HG02588 (cell line): ENCODE results near the gene NUDT6.
"Not testable (repeated sequence)": the region's sequence is repeated elsewhere in the genome, so short reads cannot be mapped to it uniquely, and the experiment has no call there.

Experiments
- ATAC-seq: cut with Tn5 transposase; IDR thresholded peaks from one replicate; pipeline ENCODE4 v1.9.1; 2021; ENCODE audit warnings: mild to moderate bottlenecking, moderate library complexity; ENCODE audit not compliant: unreplicated experiment

The NUDT6 gene

DNA sequence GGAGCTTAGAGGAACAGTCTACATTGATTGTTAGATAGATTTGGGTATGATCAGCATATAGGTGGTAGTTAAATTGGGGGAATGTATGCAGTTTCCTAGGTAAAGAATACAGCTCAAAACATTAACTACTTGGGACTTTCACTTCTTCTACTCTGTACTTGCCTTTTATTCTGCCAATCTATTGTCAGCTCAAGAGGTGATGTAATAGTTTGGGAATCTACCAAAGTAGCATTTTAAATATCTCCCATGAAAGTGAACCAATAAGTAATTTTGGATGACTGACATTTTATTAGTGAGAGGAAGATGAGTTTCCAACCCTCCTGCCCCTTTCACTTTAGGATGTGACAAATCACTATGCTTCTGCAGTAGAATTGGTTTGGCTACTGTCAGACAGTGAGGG, 43.4 kb downstream of the NUDT6 start:
- ATAC-seq: no peak

DNA sequence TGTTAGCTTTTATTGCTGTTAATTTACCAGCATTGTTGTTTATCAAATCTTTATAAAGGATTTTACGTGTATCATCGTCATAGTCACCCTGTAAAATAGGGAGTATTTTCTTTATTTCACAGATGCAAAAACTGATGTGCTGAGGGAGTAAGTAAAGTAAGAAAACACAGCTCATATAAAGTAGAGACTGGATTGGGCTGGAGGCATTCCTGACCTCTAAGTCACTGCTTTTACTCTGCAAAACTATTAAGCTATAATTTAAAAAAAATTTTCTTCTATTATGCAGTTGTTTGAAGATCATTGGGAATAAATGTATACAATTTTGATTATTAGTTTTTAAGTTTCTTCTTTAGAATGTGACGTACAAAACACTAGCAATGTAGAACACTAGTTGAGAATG, 45.9 kb downstream of the NUDT6 start:
- no peak for ATAC-seq

DNA sequence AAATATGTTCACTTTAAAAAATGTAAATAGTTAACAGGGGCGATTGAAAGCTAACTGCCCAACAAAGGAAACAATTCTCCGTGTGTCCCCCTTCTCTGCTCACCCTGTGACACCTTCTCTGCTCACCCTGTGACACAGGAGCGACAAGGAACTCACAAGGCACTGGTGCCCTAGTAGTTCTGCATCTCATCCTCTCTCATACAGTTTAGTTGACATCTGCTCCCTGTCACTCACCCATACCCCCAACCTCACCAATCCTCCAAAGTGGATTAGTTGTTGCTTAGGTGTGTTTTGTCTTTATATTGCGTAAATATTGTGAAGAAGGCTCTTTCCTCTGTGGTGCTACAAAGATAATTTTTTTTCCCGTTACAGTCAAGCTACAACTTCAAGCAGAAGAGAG, 46.4 kb downstream of the NUDT6 start:
- ATAC-seq: no peak

DNA sequence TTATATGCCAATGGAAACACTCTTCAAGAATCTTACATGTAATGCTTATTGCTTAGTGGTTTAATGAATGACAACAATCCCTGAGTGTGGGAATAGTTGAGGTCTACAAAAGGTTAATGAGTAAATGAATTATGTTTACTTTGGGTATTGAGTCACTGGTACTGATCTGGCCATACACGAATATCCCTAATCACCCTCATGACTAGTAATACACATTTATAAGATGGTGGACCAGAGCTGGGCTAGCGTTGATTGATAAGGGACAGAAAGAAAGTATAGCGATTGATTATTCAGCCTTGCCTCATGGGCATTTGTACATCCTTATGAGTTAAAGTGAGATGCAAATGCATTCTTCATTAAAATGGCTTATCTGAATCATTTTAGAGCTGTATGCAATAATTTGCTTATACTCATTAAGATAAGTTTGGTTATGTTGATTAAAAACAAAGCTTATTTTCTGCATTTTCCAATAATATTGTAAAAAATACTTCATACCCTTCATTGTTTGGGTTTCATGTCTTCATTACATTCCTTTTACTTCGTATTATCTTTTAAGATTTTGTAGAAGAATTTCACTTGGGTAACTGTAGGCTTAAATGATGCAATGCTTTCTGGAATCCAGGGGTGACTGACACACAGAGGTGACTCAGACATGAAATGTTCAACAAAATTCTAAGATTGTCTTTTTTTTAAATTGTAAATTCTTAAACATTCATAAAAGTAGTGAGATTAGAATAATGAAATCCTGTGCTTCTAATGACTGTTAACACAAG, 48.4 kb downstream of the NUDT6 start:
- ATAC-seq: no peak

DNA sequence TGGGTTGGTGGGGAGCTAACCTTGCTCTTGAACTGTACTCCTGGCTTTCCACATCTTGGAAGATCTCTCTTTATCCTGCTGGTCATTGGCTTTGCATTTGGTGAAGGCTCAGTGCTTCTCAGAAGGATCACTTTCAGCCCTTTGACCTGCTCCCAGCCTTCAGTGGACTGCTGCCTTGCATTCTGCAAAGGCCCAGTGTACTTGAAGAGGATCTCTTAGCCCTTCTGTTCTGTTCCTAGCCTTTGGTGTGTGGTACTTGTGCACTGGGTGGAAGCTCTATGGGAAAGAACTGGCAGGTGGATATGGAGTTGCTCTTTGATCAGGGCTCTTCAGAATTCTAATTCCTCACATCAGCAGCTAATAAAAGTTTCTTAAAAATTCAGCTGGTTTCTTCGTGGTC, 49.3 kb downstream of the NUDT6 start:
- no peak for ATAC-seq

DNA sequence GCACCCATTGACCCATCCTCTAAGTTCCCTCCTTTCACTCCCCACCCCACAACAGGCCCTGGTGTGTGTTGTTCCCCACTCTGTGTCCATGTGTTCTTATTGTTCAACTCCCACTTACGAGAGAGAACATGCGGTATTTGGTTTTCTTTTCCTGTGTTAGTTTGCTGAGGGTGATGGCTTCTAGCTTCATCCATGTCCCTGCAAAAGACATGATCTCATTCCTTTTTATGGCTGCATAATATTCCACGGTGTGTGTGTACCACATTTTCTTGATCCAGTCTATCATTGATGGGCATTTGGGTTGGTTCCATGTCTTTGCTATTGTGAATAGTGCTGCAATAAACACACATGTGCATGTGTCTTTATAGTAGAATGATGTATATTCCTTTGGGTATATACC, 54.2 kb downstream of the NUDT6 start:
- ATAC-seq: not testable (repeated sequence)

DNA sequence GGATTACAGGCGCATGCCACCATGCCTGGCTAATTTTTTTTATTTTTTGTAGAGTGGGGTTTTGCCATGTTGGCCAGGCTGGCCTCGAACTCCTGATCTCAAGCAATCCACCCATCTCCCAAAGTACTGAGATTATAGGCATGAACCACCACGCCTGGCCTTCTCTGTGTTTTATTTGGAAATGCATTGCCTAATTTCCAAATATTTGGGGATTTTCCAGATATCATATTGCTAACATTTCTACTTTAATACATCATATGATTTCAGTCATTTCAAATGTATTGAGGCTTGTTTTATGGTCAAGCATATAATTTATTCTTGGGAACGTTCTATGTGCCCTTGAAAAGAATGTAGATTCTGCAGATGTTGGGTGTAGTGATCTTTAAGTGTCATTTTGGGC, 57.0 kb downstream of the NUDT6 start:
- ATAC-seq: no peak

DNA sequence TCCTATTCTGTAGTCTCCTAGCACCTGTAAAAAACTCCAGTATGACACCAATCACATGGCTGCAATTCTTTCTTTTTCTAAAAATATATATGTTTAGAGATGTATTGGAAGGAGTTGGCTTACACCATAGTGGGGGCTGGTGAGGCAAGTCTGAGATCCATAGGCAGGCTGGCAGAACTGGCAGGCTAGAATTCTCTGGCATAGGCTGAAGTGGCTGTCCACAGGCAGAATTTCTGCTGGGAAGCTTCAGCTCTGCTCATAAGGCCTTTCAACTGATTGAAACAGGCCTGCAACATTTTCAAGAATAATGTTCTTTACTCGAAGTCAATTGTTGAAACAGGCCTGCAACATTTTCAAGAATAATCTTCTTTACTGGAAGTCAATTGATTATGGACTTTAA, 58.8 kb downstream of the NUDT6 start:
- ATAC-seq: no peak

DNA sequence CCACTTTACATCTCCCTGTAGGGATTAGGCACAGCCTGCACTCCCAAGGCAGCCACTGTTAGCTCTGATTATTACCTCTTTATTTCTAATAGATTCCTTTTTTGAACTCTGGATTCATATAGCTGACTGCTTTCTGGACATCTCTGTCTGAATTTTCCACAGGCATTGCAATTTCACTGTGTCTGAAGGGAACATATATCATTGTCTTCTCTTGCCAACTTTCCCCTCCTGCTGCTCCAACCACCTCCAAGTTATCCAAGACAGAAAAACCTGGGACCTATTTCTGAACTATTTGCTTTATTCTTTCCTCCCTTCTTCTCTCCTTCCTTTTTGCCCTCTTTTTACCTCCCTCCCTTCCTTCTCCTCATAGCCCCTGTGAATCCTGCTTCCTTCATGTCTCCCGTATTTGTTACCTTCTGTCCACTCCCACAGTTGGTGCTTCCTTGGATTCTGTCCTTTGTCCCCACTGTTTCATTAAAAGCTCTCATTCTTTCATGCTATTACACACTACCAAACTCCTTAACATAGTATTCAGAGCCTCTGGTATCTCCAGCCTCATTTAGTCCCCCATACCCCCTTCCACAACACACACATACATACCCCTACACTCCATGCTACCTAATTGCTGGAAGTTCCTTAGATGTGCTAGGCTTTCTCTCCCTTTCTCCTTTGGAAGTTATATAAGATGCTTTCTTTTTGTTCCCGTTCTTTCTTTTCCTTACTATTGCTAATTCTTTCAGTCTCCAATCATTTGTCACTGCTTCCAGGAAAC, 61.0 kb downstream of the NUDT6 start:
- ATAC-seq: no peak

DNA sequence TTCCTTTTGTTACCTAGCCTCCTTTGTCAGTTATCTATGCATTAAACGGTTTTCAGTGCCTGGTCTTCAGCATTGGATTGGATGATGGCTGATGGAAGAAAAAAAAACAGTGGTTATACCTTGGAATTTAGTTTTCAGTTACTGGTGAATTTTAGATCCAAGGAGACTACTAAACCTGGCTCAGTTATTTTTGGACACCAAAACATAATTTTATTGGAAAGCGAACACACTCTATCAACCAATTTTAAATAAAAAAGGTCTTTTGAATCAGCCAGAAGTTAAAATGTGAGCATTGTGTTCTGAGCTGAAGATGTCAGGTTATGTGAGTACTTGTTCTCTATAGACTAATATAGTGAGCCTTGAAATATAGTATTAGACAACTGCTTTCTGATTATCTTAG, 63.7 kb downstream of the NUDT6 start:
- no peak for ATAC-seq

DNA sequence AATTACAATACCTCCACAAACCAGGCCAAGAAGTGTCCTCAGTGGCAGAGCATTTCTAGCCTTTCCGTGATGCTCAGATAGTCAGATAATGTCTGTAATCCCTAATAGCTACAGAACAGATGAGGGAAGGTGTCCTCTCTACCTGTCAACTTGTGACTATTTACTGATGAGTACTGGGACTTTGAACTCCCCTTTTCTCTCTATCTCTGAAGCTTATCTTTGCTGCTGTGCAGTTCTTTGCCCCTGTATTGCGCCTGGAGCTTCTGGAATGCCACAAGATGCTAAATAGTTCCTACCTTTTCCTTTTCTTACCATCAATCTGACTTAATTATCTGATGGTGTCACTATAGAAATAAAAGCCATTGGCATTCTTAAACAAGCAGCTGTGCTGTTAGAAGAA, 65.2 kb downstream of the NUDT6 start:
- ATAC-seq: no peak

DNA sequence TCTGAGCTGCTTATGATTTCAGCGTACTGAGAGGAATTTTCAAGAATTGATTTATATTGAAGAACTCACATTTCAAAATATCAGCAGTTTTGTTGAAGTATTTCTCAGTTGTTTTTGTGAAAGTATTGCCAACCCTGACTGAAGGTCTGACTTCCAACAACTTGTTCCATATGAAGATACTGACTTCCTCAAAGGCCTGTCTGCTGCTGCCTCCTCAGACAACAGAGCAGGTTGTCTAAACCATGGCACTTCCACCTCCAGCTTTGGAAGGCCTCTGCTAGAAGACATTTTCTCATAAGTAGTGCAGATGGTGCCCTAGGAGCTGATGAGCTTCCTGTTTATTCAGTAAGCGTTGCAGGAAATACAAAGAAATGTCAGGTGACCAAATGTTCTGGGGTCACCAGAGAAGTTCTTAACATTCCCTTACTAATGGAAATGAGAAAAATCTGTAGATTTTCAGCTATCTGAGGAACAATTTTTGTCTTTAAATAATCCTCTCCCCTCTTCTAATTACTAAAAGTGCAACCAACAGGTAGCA, 67.0 kb downstream of the NUDT6 start:
- no peak for ATAC-seq

DNA sequence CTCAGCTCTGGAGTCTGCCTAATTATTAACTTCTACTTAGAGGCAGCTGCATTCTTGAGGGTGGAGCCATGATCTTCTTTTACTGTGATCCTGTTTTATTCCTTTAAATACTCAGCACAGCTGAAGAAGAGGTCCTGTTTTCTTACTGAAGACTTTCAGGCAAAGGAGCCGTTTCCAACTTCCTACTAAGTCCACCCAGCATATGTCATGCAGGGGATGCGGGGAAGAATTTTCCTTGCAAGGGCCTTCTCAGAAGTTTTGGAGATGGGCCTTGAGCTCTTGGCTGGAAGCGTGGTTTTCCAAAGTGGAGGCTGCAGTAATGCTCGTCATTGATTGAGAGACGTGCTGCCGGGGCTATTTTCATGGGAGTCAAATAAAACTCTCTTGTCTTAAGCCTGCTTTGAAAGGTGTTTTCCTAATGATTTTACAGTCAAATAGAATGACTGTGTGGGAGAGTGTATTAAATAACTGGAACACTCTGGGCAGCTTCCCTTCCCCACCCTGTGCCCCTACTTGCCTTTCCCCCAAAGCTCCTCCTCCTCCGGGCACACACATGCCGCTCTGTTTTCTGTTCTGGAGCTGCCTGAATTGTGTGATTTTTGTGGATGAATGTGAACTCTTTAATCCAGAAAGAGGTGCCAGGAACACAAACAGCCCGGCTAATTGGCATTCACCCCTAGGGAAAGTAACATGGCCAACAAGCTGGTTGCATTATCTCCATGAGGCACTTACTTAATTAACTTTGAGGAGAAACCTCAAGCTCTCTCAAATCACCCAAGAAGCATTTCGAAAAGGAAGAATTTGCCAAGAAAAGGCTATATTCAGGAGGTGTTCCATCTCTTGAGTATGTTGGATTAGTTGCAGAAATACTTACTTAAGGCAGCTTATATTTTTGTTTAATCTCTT, 67.7 kb downstream of the NUDT6 start:
- no peak for ATAC-seq

DNA sequence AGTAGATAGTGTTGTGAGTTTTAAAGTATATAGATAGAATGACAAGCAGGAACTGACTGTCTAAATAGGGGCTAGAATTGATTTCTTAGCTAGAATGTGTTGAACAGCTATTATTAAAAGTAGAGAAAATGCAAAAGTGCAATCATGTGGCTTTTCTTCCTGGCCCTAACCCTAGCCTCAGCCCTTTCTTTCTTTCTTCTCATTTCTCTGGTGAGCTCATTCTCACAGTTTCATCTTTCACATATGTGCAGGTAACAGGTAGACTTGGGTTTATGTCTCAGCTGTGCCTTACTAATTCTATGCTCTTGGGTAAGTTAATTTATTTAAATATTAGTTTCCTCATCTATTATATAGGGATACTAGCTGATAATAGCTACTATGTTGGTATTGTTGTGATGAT, 70.8 kb downstream of the NUDT6 start:
- no peak for ATAC-seq

DNA sequence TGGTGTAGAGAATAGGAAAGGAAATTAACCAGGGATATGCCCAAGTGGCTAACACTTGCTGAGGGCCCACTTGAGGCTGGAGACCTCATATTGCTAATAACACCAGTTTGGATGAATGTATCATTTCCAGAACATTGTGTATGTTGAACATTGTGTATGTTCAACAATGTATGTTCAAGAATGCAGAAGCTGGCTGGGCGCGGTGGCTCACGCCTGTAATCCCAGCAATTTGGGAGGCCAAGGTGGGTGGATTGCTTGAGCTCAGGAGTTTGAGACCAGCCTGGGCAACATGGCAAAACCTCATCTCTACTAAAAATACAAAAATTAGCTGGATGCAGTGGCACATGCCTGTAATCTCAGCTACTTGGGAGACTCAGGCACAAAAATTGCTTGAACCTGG, 72.6 kb downstream of the NUDT6 start:
- not testable (repeated sequence) for ATAC-seq

DNA sequence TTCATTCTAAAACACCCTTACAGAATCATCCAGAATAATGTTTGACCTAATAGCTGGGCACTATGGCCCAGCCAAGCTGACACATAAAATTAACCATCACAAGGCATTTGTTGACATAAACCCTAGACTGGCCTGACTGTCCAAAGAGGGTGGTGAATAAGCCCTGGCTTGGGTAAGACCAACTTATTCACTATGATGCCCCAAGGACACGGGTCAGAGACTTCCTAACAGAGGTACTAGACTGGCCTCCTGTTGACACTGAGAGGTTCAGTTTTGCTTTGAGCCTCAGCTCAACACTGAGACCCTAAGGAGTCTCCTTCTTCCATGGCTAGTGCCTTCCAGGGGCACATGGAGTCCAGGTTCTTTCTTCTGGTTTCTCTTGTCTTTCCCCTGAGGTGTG, 74.5 kb downstream of the NUDT6 start:
- ATAC-seq: no peak

DNA sequence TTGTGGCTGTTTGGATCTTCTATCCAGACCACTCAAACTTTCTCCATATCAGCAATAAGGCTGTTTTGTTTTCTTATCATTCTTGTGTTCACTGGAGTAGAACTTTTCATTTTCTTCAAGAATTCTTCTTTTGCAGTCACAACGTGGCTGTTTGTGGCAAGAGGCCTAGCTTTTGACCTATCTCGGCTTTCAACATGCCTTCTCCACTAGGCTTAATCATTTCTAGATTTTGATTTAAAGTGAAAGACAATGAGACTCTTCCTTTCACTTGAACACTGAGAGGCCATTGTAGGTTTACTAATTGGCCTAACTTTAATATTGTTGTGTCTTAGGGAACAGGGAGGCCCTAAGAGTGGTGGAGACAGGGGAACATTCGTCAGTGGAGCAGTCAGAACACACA, 76.6 kb downstream of the NUDT6 start:
- ATAC-seq: no peak

DNA sequence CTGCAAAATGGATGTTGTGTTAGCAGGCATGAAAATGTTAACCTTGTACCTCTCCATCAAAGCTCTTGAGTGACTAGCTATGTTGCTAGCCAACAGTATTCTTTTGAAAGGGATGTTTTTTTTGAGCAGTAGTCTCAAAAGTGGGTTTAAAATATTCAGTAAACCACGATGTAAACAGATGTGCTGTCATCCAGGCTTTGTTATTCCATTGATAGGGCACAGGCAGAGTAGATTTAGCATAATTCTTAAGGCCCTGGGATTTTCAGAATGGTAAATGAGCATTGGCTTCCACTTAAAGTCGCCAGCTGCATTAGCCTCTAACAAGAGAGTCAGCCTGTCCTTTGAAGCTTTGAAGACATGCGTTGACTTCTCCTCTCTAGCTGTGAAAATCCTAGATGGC, 77.3 kb downstream of the NUDT6 start:
- no peak for ATAC-seq

DNA sequence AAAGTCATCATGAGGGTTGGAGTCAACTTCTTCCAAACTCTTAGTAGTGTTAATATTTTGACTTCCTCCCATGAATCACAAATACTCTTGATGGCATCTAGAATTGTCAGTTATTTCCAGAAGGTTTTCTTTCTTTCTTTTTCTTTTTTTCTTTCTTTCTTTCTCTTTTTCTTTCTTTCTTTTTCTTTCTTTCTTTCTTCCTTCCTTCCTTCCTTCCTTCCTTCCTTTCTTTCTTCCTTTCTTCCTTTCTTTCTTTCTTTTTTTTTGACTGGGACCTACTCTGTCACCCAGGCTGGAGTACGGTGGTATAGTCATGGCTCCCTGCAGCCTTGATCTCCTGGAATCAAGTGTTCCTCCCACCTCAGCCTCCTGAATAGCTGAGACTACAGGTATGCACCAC, 78.0 kb downstream of the NUDT6 start:
- ATAC-seq: not testable (repeated sequence)

DNA sequence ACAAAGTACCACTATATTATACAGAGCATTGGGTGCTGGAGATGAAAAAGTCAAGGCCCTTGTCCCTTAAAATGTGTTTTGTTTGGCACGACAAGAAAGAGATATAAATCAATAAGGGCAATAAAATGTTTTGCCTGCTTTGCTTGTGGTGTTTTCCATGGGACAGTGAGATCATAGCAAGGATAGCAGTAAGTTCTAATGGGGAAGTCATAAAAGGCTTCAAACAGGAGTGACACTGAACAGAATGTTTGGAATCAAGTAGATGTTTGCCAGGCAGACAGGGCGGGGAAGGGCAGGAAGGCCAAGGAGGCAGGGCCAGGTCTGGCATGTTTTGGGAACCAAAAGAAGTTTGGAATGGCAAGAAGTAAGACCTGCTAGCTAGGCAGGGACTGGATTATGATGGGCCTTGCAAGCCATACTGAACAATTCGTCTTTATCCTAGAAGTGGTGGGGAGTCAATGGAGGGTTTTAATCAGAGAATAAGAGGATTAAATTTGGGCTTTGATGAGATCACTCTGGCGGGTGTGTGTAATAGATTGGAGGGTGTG, 79.3 kb downstream of the NUDT6 start:
- no peak for ATAC-seq
